Measurements from ENCODE around the gene INTS11. TPM values are rescaled to one million over a fixed set of nuclear protein-coding genes. Genes with fewer than 3 reads are reported as not detected.
A peak's percentile ranks its signal among the peaks of the same experiment; 100 is the strongest.

INTS11 gene
- total and polyA plus RNA-seq, 2 of the 8 experiments (the other 6 are each of a cell fraction or from before 2014, with no cell fraction given) = 113 to 243 TPM

DNA sequence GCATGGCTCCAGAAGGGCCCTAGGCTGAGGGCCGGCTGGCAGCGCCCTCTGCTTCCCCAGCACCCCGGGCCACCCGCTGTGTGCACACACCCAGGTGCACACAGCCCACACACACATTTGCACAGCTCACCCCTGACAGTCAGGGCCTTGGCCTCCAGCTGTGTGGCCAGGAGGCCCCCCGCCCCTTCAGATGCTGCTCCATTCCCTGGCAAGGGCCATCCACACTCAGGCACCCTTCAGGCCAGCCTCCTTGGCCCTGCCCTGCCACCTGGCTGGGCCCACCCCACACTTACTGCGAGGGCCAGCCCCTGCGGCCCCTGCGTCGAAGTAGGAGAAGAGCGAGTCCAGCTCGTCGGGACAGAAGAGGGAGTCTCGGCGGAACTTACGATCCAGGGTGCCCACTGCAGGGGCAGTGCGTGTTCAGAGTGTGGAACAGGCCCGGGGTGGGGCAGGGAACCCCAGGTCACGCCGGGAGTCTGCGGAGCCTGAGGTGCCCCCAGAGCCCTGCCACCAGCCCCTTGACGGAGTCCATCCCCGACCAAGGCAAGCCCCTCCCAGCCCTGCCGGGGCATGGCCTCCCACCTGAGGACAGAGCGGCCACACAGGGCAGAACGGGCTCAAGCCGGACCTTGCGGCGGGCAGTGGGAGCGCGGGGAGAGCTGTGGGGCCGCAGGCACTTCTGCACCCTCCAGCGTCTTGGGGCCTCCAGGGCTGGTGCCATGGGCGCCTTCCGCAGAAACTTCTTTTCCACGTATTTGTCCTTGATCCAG is 29.1 kb downstream of the INTS11 start:
- Histone ChIP-seq H3K18ac (ENCODE audit: extremely low read depth, low read length) (no peak overlapping the region), H3K4me3 (ENCODE audit: extremely low read depth in 1 of 4, insufficient read depth in 2 of 4, low read depth in 3 of 4, low read length in 4 of 4) (no peak overlapping the region), H3K14ac (ENCODE audit: insufficient read length) (no peak overlapping the region), H3K4me2 (ENCODE audit: insufficient read depth in 1 of 2, low read depth in 2 of 2, low read length in 2 of 2) (no peak overlapping the region), H3K79me2 (ENCODE audit: control insufficient read depth in 1 of 2, insufficient read depth in 2 of 2, low read length in 2 of 2) (no peaks in the 10 kb centered on the region), H3K27ac (ENCODE audit: low read depth, low read length) (no peak overlapping the region), H2BK120ac (replicated peaks; ENCODE audit: low read depth, low read length) (no peak overlapping the region), H4K8ac (ENCODE audit: extremely low read depth, insufficient read depth, low read length) (peak overlapping the region; percentile 25; the same call in 1 of the 2 replicates), H3K36me3 (ENCODE audit: control insufficient read depth in 2 of 4, insufficient read depth in 4 of 4, low read length in 3 of 4) (peaks cover 0 to 7% (median 0%) of the 10 kb centered on the region in 4 experiments; a peak in 1 of 8 replicates), H4K20me1 (replicated peaks in 1 of 2; ENCODE audit: control insufficient read depth in 1 of 2, insufficient read depth in 2 of 2, low read length in 2 of 2) (peaks cover 6 to 12% of the 10 kb centered on the region in 2 experiments), H3K4ac (replicated peaks; ENCODE audit: insufficient read length, low read depth, low read length) (no peak overlapping the region), H2BK12ac (ENCODE audit: low read depth, low read length) (no peak overlapping the region), H3K56ac (replicated peaks; ENCODE audit: insufficient read length, low read depth, low read length) (no peak overlapping the region), H3K4me1 (replicated peaks in 1 of 4; ENCODE audit: control insufficient read depth in 3 of 4, insufficient read depth in 4 of 4, low read length in 3 of 4) (peaks cover 0 to 12% (median 0%) of the 10 kb centered on the region in 4 experiments; a peak in 2 of 7 replicates), H3K27me3 (replicated peaks in 1 of 4; ENCODE audit: control insufficient read depth in 3 of 4, extremely low read depth in 1 of 4, insufficient read depth in 3 of 4, low read length in 3 of 4) (peaks cover 0 to 3% (median 0%) of the 10 kb centered on the region in 4 experiments; a peak in 1 of 7 replicates), H2AK5ac (ENCODE audit: low read depth, low read length) (no peak overlapping the region), H2AFZ (ENCODE audit: low read length) (no peak overlapping the region), H3K9ac (replicated peaks in 1 of 4; ENCODE audit: extremely low read depth in 1 of 4, low read depth in 3 of 4, low read length in 3 of 4) (no peak overlapping the region), H2BK20ac (ENCODE audit: low read length) (no peak overlapping the region), H2BK15ac (ENCODE audit: low read length) (no peak overlapping the region), H4K5ac (ENCODE audit: insufficient read length, low read depth, low read length) (no peak overlapping the region), H2BK5ac (ENCODE audit: low read depth, low read length) (no peak overlapping the region), H4K91ac (replicated peaks; ENCODE audit: insufficient read length, low read length) (no peak overlapping the region), H3K9me3 (ENCODE audit: insufficient read depth in 2 of 2, low read depth in 1 of 2, low read length in 1 of 2) (no peaks in the 10 kb centered on the region), H3K79me1 (ENCODE audit: low read depth, low read length) (no peaks in the 10 kb centered on the region), H3K23me2 (ENCODE audit: low read depth, low read length) (no peaks in the 10 kb centered on the region), H3K23ac (ENCODE audit: insufficient read length) (no peak overlapping the region)
- no peak for TF ChIP-seq MAFK (IDR thresholded peaks at IDR 0.05; ENCODE audit: low read depth, low read length)
- ChIA-PET CTCF (ENCODE audit: partially characterized antibody) (interaction anchor here (0.8 to 1.0 kb wide), 4 partner anchors 10 to 320 kb away, joined by 3 to 5 read pairs (median 4); partner anchors contain the start of genes B3GALT6 and SDF4), POLR2A (ENCODE audit: partially characterized antibody) (interaction anchor here (0.6 to 1.7 kb wide), 8 partner anchors 14 to 57 kb away, joined by 3 to 6 read pairs (median 4); partner anchors contain the start of gene TAS1R3)
- no peak for DNase-seq (ENCODE audit: low read depth in 1 of 2, low spot score in 2 of 2)
- no peak for FAIRE-seq
- WGBS, 2 experiments (ENCODE audit: extremely low coverage in 1 of 2, insufficient coverage in 1 of 2, insufficient read length in 1 of 2, insufficient replicate concordance in 2 of 2, low coverage in 1 of 2, low lambda C conversion rate in 2 of 2, missing lambda C conversion rate in 1 of 2) = 95% methylated on average over 19 of the region's 35 CpGs; no CpG with 5 or more reads in 1 of the 2 experiments

All from H1 (cell line).